ENCODE results near the gene KCNJ9. TPM values are rescaled to one million over a fixed set of nuclear protein-coding genes. Genes with fewer than 3 reads are reported as not detected.

Gene KCNJ9
- total RNA-seq, 2 donors from 2014 or later: 0.51 TPM; not detected in 1

DNA sequence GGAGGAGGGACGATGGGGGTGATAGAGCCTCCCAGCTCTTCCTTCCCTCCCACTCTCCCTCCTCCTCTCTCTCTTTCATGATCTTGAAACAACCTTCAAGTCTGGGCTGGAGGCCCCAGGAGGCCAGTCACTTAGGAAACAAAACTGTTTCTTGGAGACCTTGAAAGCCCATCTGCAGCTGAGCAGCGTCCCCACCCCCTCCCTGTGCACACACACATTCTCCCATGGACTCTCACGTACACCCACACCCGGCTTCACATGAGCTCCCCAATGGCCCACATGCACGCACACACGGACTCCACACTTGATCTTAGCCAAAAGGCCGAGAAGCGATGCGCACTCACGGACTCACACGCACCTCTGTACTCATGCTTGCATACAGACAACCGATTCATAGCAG lies 31.0 kb downstream of the KCNJ9 start:
- no peaks in the 10 kb centered on the region for H3K9me3 ChIP-seq
- DNase-seq (ENCODE audit: low spot score): no peak
- no peaks in the 10 kb centered on the region for H3K4me1 ChIP-seq (replicated peaks)
- H3K36me3 ChIP-seq: no peaks in the 10 kb centered on the region
- intact Hi-C loops (cut with DNase I): no loop called here
- H3K4me3 ChIP-seq: no peak overlapping the region
- no peaks in the 10 kb centered on the region for H3K27me3 ChIP-seq (replicated peaks; ENCODE audit: insufficient read depth)
- WGBS: 87% methylated on average over 12 of the region's 12 CpGs
- TF ChIP-seq POLR2AphosphoS5 (IDR thresholded peaks at IDR 0.05) (no peak), POLR2A (IDR thresholded peaks at IDR 0.05) (no peak)
- TF ChIP-seq, protein P1, sequence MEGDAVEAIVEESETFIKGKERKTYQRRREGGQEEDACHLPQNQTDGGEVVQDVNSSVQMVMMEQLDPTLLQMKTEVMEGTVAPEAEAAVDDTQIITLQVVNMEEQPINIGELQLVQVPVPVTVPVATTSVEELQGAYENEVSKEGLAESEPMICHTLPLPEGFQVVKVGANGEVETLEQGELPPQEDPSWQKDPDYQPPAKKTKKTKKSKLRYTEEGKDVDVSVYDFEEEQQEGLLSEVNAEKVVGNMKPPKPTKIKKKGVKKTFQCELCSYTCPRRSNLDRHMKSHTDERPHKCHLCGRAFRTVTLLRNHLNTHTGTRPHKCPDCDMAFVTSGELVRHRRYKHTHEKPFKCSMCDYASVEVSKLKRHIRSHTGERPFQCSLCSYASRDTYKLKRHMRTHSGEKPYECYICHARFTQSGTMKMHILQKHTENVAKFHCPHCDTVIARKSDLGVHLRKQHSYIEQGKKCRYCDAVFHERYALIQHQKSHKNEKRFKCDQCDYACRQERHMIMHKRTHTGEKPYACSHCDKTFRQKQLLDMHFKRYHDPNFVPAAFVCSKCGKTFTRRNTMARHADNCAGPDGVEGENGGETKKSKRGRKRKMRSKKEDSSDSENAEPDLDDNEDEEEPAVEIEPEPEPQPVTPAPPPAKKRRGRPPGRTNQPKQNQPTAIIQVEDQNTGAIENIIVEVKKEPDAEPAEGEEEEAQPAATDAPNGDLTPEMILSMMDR (IDR thresholded peaks at IDR 0.05): no peak
- H3K27ac ChIP-seq: no peak overlapping the region

DNA sequence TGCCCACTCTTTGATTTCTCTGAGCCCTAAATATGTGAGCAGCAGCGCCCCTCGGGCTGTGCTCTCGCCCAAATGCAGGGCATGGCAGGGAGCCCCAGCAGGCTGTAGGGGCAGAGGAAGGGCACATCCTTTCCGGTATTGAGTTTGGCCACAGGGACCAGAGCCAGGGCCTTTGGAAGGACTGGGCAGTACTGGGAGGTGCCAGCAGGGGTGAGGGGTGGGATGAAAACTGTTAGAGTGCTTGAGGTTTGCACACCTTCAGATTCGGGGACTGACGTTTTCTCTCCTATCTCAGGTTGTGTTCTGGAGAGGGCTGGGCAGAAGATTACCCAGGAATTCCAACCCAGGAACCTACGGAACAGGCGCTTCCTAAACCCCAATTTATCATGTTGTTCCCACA lies 32.1 kb downstream of the KCNJ9 start:
- WGBS: 82% methylated on average over 8 of the region's 8 CpGs
- TF ChIP-seq POLR2AphosphoS5 (IDR thresholded peaks at IDR 0.05) (no peak), POLR2A (IDR thresholded peaks at IDR 0.05) (no peak)
- TF ChIP-seq, protein P1 (IDR thresholded peaks at IDR 0.05): no peak
- H3K4me3 ChIP-seq: no peak overlapping the region
- H3K4me1 ChIP-seq (replicated peaks): no peaks in the 10 kb centered on the region
- no peaks in the 10 kb centered on the region for H3K9me3 ChIP-seq
- H3K27ac ChIP-seq: no peak overlapping the region
- intact Hi-C loops (cut with DNase I): no loop called here
- no peak for DNase-seq (ENCODE audit: low spot score)
- H3K36me3 ChIP-seq: no peaks in the 10 kb centered on the region
- H3K27me3 ChIP-seq (replicated peaks; ENCODE audit: insufficient read depth): no peaks in the 10 kb centered on the region

GRCh38 chr1:160114085-160114484 lies 32.7 kb downstream of the KCNJ9 start:
- TF ChIP-seq, protein P1 (IDR thresholded peaks at IDR 0.05): no peak
- TF ChIP-seq POLR2AphosphoS5 (IDR thresholded peaks at IDR 0.05) (no peak), POLR2A (IDR thresholded peaks at IDR 0.05) (no peak)
- Histone ChIP-seq H3K36me3 (no peaks in the 10 kb centered on the region), H3K4me1 (replicated peaks) (no peaks in the 10 kb centered on the region), H3K27me3 (replicated peaks; ENCODE audit: insufficient read depth) (no peaks in the 10 kb centered on the region), H3K9me3 (no peaks in the 10 kb centered on the region), H3K4me3 (no peak overlapping the region), H3K27ac (no peak overlapping the region)
- intact Hi-C loops (cut with DNase I): no loop called here
- WGBS: 81% methylated on average over 4 of the region's 4 CpGs
- DNase-seq (ENCODE audit: low spot score): no peak

GRCh38 chr1:160115545-160116282 lies 34.4 kb downstream of the KCNJ9 start, which contains the start of gene ATP1A2:
ATP1A2 (plus strand) TSS chr1:160115759; CDS start chr1:160115862, 103 bp downstream.
- Histone ChIP-seq H3K9me3 (no peaks in the 10 kb centered on the region), H3K36me3 (no peaks in the 10 kb centered on the region), H3K27me3 (replicated peaks; ENCODE audit: insufficient read depth) (no peaks in the 10 kb centered on the region), H3K4me1 (replicated peaks) (no peaks in the 10 kb centered on the region), H3K27ac (peak within 1 kb of the TSS; percentile 40 to 44), H3K4me3 (peak within 1 kb of the TSS; percentile 12 to 17)
- DNase-seq (ENCODE audit: low spot score): no peak
- 33% methylated on average over 16 of the region's 16 CpGs for WGBS
- intact Hi-C loops (cut with DNase I): no loop called here
- no peak for TF ChIP-seq POLR2A (IDR thresholded peaks at IDR 0.05)
- TF ChIP-seq, protein P1 (IDR thresholded peaks at IDR 0.05): no peak
- no peak for TF ChIP-seq POLR2AphosphoS5 (IDR thresholded peaks at IDR 0.05)
